H1 (cell line): ENCODE results near the gene TRAPPC12. TPM values are rescaled to one million over a fixed set of nuclear protein-coding genes. Genes with fewer than 3 reads are reported as not detected.

Source experiments
- CTCF ChIA-PET: fragments of 300-600 bp; sonication (Branson Sonifier 250); formaldehyde crosslinking; loops from one replicate; lab custom pipeline; 2021; ENCODE audit not compliant: partially characterized antibody; lab: Charles Lee
- POLR2A ChIA-PET: fragments of 300-600 bp; sonication (Branson Sonifier 250); formaldehyde crosslinking; loops from one replicate; lab custom pipeline; 2021; ENCODE audit warnings: inconsistent platforms; ENCODE audit not compliant: partially characterized antibody; lab: Charles Lee
- DNase-seq, 2 experiments: peaks; one replicate each; pipeline versions ENCODE4 v3.0.0 to v3.0.0-alpha.2; 2010 to 2022; ENCODE audit warnings: low spot score in 2 of 2, low read depth in 1 of 2, mixed read lengths in 1 of 2
- FAIRE-seq: peaks from 2 replicates; lab custom pipeline; 2011; peaks lifted over from hg19 to GRCh38; lab: Jason Lieb, UNC
- H2AFZ ChIP-seq: 2 replicates; pipeline ENCODE4 v1.8.1; 2012; ENCODE audit warnings: low read length, inconsistent platforms
- H2AK5ac ChIP-seq: 2 replicates; pipeline ENCODE4 v1.6.1; 2013; ENCODE audit warnings: low read depth, low read length
- H2BK120ac ChIP-seq: replicated peaks from 2 replicates; pipeline ENCODE3; 2013; ENCODE audit warnings: low read depth, low read length, inconsistent platforms
- H2BK12ac ChIP-seq: 2 replicates; pipeline ENCODE4 v1.6.1; 2013; ENCODE audit warnings: low read depth, low read length
- H2BK15ac ChIP-seq: 2 replicates; pipeline ENCODE4 v1.6.1; 2013; ENCODE audit warnings: low read length
- H2BK20ac ChIP-seq: 2 replicates; pipeline ENCODE4 v1.6.1; 2013; ENCODE audit warnings: low read length
- H2BK5ac ChIP-seq: 2 replicates; pipeline ENCODE4 v1.6.1; 2013; ENCODE audit warnings: low read depth, low read length
- H3K14ac ChIP-seq: 2 replicates; pipeline ENCODE4 v1.6.1; 2013; ENCODE audit warnings: inconsistent platforms; ENCODE audit not compliant: insufficient read length
- H3K18ac ChIP-seq: 2 replicates; pipeline ENCODE4 v1.6.1; 2013; ENCODE audit warnings: low read length; ENCODE audit errors: extremely low read depth
- H3K23ac ChIP-seq: 2 replicates; pipeline ENCODE4 v1.6.1; 2013; ENCODE audit warnings: inconsistent platforms; ENCODE audit not compliant: insufficient read length
- H3K23me2 ChIP-seq: 2 replicates; pipeline ENCODE4 v1.6.1; 2013; ENCODE audit warnings: low read depth, low read length
- H3K27ac ChIP-seq: 2 replicates; pipeline ENCODE4 v1.6.1; 2011; ENCODE audit warnings: low read depth, low read length, inconsistent platforms
- H3K27me3 ChIP-seq, 4 experiments: replicated peaks in 1 of 4; 1 replicate in 1 of 4; 2 replicates in 3 of 4; pipeline versions ENCODE4 v1.6.1 to v1.8.1; 2011 to 2013; ENCODE audit warnings: low read length in 3 of 4, mild to moderate bottlenecking in 3 of 4, inconsistent platforms in 2 of 4, mixed read lengths in 2 of 4, moderate library complexity in 1 of 4; ENCODE audit not compliant: control insufficient read depth in 3 of 4, insufficient read depth in 3 of 4; ENCODE audit errors: extremely low read depth in 1 of 4
- H3K36me3 ChIP-seq, 4 experiments: 2 replicates each; pipeline versions ENCODE4 v1.6.1 to v1.8.1; 2011 to 2013; ENCODE audit warnings: mild to moderate bottlenecking in 4 of 4, low read length in 3 of 4, moderate library complexity in 2 of 4, control low read depth in 1 of 4, inconsistent platforms in 1 of 4; ENCODE audit not compliant: insufficient read depth in 4 of 4, control insufficient read depth in 2 of 4
- H3K4ac ChIP-seq: replicated peaks from 2 replicates; pipeline ENCODE3; 2013; ENCODE audit warnings: low read length, low read depth, mixed read lengths, inconsistent platforms; ENCODE audit not compliant: insufficient read length
- H3K4me1 ChIP-seq, 4 experiments: replicated peaks in 1 of 4; 1 replicate in 1 of 4; 2 replicates in 3 of 4; pipeline versions ENCODE4 v1.6.1 to v1.8.1; 2011 to 2013; ENCODE audit warnings: low read length in 3 of 4, inconsistent platforms in 2 of 4, mixed read lengths in 1 of 4; ENCODE audit not compliant: insufficient read depth in 4 of 4, control insufficient read depth in 3 of 4
- H3K4me2 ChIP-seq, 2 experiments: 2 replicates each; pipeline versions ENCODE4 v1.6.1 to v1.8.1; 2011 to 2013; ENCODE audit warnings: low read depth in 2 of 2, low read length in 2 of 2, control low read depth in 1 of 2, inconsistent platforms in 1 of 2, mild to moderate bottlenecking in 1 of 2; ENCODE audit not compliant: insufficient read depth in 1 of 2
- H3K4me3 ChIP-seq, 4 experiments: fragments of 200-600, 300-600 bp in 1 of 4; sonication (generic), shearing (Covaris generic), sonication (Bioruptor Twin) in 1 of 4; 2 replicates each; pipeline versions ENCODE4 v1.5.1 to v1.8.1; 2011 to 2016; ENCODE audit warnings: low read length in 4 of 4, low read depth in 3 of 4, control low read depth in 2 of 4, inconsistent platforms in 2 of 4, mild to moderate bottlenecking in 2 of 4, mixed read lengths in 1 of 4, moderate library complexity in 1 of 4; ENCODE audit not compliant: insufficient read depth in 2 of 4; ENCODE audit errors: extremely low read depth in 1 of 4
- H3K56ac ChIP-seq: replicated peaks from 2 replicates; pipeline ENCODE3; 2013; ENCODE audit warnings: low read depth, mild to moderate bottlenecking, mixed read lengths, low read length, inconsistent platforms; ENCODE audit not compliant: insufficient read length
- H3K79me1 ChIP-seq: 2 replicates; pipeline ENCODE4 v1.6.1; 2013; ENCODE audit warnings: low read depth, low read length, control low read depth
- H3K79me2 ChIP-seq, 2 experiments: 2 replicates each; pipeline versions ENCODE4 v1.6.1 to v1.8.1; 2012 to 2013; ENCODE audit warnings: low read length in 2 of 2, mild to moderate bottlenecking in 2 of 2, inconsistent platforms in 1 of 2; ENCODE audit not compliant: insufficient read depth in 2 of 2, control insufficient read depth in 1 of 2
- H3K9ac ChIP-seq, 4 experiments: replicated peaks in 1 of 4; 1 replicate in 1 of 4; 2 replicates in 3 of 4; pipeline versions ENCODE4 v1.6.1 to v1.8.1; 2011 to 2013; ENCODE audit warnings: low read depth in 3 of 4, low read length in 3 of 4, control low read depth in 2 of 4, mild to moderate bottlenecking in 2 of 4, moderate library complexity in 2 of 4, inconsistent platforms in 1 of 4; ENCODE audit errors: extremely low read depth in 1 of 4
- H3K9me3 ChIP-seq, 2 experiments: 2 replicates each; pipeline versions ENCODE4 v1.6.1 to v1.8.1; 2012 to 2013; ENCODE audit warnings: mild to moderate bottlenecking in 2 of 2, moderate library complexity in 2 of 2, control low read depth in 1 of 2, inconsistent platforms in 1 of 2, low read depth in 1 of 2, low read length in 1 of 2, mixed read lengths in 1 of 2; ENCODE audit not compliant: insufficient read depth in 2 of 2
- H4K20me1 ChIP-seq, 2 experiments: replicated peaks in 1 of 2; 2 replicates each; pipeline versions ENCODE3 to v1.8.1; 2011 to 2013; ENCODE audit warnings: inconsistent platforms in 2 of 2, low read length in 2 of 2, mild to moderate bottlenecking in 1 of 2; ENCODE audit not compliant: insufficient read depth in 2 of 2, control insufficient read depth in 1 of 2
- H4K5ac ChIP-seq: 2 replicates; pipeline ENCODE4 v1.6.1; 2013; ENCODE audit warnings: low read length, low read depth, mixed read lengths, inconsistent platforms; ENCODE audit not compliant: insufficient read length
- H4K8ac ChIP-seq: 2 replicates; pipeline ENCODE4 v1.8.0; 2013; ENCODE audit warnings: mild to moderate bottlenecking, moderate library complexity, low read length, inconsistent platforms; ENCODE audit not compliant: insufficient read depth; ENCODE audit errors: extremely low read depth
- H4K91ac ChIP-seq: replicated peaks from 2 replicates; pipeline ENCODE3; 2013; ENCODE audit warnings: low read length, mixed read lengths, inconsistent platforms; ENCODE audit not compliant: insufficient read length
- EGR1 ChIP-seq: IDR thresholded peaks from 2 replicates; pipeline ENCODE4 v1.6.1; 2011; ENCODE audit warnings: low read depth, low read length, borderline replicate concordance
- EZH2 ChIP-seq: fragments of 200-600 bp; sonication (generic); IDR thresholded peaks from 2 replicates; pipeline ENCODE4 v1.7.1; 2012; ENCODE audit warnings: low read depth, mild to moderate bottlenecking, moderate library complexity, low read length, inconsistent platforms; ENCODE audit not compliant: severe bottlenecking
- JUN ChIP-seq: IDR thresholded peaks from 2 replicates; pipeline ENCODE4 v1.6.1; 2011; ENCODE audit warnings: low read depth, mild to moderate bottlenecking, improper control_type of control experiment, low read length
- JUND ChIP-seq: IDR thresholded peaks from 2 replicates; pipeline ENCODE4 v1.6.1; 2011; ENCODE audit warnings: mild to moderate bottlenecking, improper control_type of control experiment, low read length
- PHF8 ChIP-seq: fragments of 200-600 bp; sonication (generic); conservative IDR thresholded peaks from 2 replicates; pipeline ENCODE4 v1.7.1; 2012; ENCODE audit warnings: low read depth, mild to moderate bottlenecking, inconsistent platforms, low read length, moderate library complexity
- TBP ChIP-seq: IDR thresholded peaks from 2 replicates; pipeline ENCODE4 v1.6.1; 2011; ENCODE audit warnings: low read depth, low read length, improper control_type of control experiment
- WGBS, 2 experiments: shearing (Covaris generic) in 1 of 2; methylation state at CpG; one replicate each; pipeline versions ENCODE4 v1.1.6 to v1.1.7; 2013 to 2015; ENCODE audit warnings: low lambda C conversion rate in 2 of 2, mixed read lengths in 2 of 2, inconsistent platforms in 1 of 2, low coverage in 1 of 2, missing lambda C conversion rate in 1 of 2; ENCODE audit not compliant: insufficient replicate concordance in 2 of 2, insufficient coverage in 1 of 2, insufficient read length in 1 of 2; ENCODE audit errors: extremely low coverage in 1 of 2, missing lambda C conversion rate in 1 of 2; 5-methylcytosine and 5-hydroxymethylcytosine counted together
- polyA plus RNA-seq, 7 experiments: library from polyadenylated mRNA; depleted of rRNA in 3 of 7; stranded (reverse) in 5 of 7; unstranded in 2 of 7; fragments of >200 nt in 5 of 7; fragments of 200-250 nt in 2 of 7; gene quantifications; 1 replicate in 5 of 7; 2 replicates in 1 of 7; 4 replicates in 1 of 7; pipeline versions ENCODE4 v1.2.1 to v1.2.3, GENCODE V29; 2011 to 2013; ENCODE audit warnings: missing spikeins in 2 of 7, mixed read lengths in 2 of 7
- total RNA-seq: library from RNA; stranded (reverse); fragmentation: NEBNext Ultra II Directional; extraction: Animal tissue kit (Norgen Biotek cat#: 25700); gene quantifications from 2 replicates; pipeline ENCODE4 v1.2.1, GENCODE V29; 2021
- TF ChIP-seq, protein P1 (sequence below): IDR thresholded peaks from 2 replicates; pipeline ENCODE4 v1.6.1; 2011; ENCODE audit warnings: low read depth, mild to moderate bottlenecking, low read length; ENCODE audit not compliant: insufficient read depth

The TRAPPC12 gene
- total and polyA plus RNA-seq, 2 of the 8 experiments (the other 6 are each of a cell fraction or from before 2014, with no cell fraction given), result 35.0 to 67.3 TPM

GRCh38 chr2:3445891-3446290, 66.4 kb downstream of the TRAPPC12 start:
- Histone ChIP-seq H3K4me2 (no peak overlapping the region), H2BK15ac (no peak overlapping the region), H3K27me3 (no peaks in the 10 kb centered on the region), H3K27ac (no peak overlapping the region), H2AFZ (no peak overlapping the region), H4K20me1 (peaks cover 0 to 2% of the 10 kb centered on the region in 2 experiments), H3K23ac (no peak overlapping the region), H2BK20ac (no peak overlapping the region), H3K14ac (no peak overlapping the region), H3K79me2 (no peaks in the 10 kb centered on the region), H3K9me3 (no peaks in the 10 kb centered on the region), H3K36me3 (peaks cover 6 to 14% (median 10%) of the 10 kb centered on the region in 4 experiments; a peak in 6 of 8 replicates), H3K9ac (no peak overlapping the region), H3K4me1 (peaks cover 0 to 3% (median 0%) of the 10 kb centered on the region in 4 experiments; a peak in 1 of 7 replicates), H2BK120ac (no peak overlapping the region), H4K8ac (no peak overlapping the region), H3K79me1 (peaks cover 2% of the 10 kb centered on the region; the same call in 1 of the 2 replicates), H2AK5ac (no peak overlapping the region), H3K56ac (no peak overlapping the region), H4K5ac (no peak overlapping the region), H3K23me2 (no peaks in the 10 kb centered on the region), H3K4me3 (no peak overlapping the region), H2BK12ac (no peak overlapping the region), H4K91ac (no peak overlapping the region), H2BK5ac (no peak overlapping the region), H3K4ac (no peak overlapping the region), H3K18ac (no peak overlapping the region)
- no peak for FAIRE-seq
- 96% methylated on average over 11 of the region's 11 CpGs; no CpG with 5 or more reads in 1 of the 2 experiments for WGBS, 2 experiments
- ChIA-PET POLR2A (no interaction called here), CTCF (interaction anchor here (0.6 to 4.8 kb wide), 4 partner anchors 16 to 157 kb away, joined by 3 to 23 read pairs (median 3); no protein-coding TSS in a partner anchor)
- peak in 1 of 2 experiments; percentile 23 for DNase-seq
- TF ChIP-seq JUN (no peak), EGR1 (no peak), TBP (no peak), PHF8 (no peak), EZH2 (no peak), JUND (no peak)
- TF ChIP-seq, protein P1, sequence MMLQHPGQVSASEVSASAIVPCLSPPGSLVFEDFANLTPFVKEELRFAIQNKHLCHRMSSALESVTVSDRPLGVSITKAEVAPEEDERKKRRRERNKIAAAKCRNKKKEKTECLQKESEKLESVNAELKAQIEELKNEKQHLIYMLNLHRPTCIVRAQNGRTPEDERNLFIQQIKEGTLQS, result no peak
